Fibroblast of villous mesenchyme (primary cell): ENCODE measurements around the gene RPL15. TPM values are rescaled to one million over a fixed set of nuclear protein-coding genes. Genes with fewer than 3 reads are reported as not detected.

Experiments
- total RNA-seq: library from RNA; depleted of rRNA; stranded (reverse); fragments of >200 nt; gene quantifications from 2 replicates; pipeline ENCODE4 v1.2.3, GENCODE V29; 2012

Gene RPL15
- total RNA-seq, 1 donor: 1,935 TPM

Other genes with a start within 250 kb of the RPL15 start
- gene UBE2E1, start 111.2 kb upstream of the RPL15 start, total RNA-seq: 62.2 and 69.5 TPM in 2 replicates
- gene NKIRAS1, start 142 bp upstream of the RPL15 start, total RNA-seq: 13.9 and 28.1 TPM in 2 replicates
- gene NR1D2, start 28.2 kb downstream of the RPL15 start, total RNA-seq: 27.4 and 35.8 TPM in 2 replicates